ENCODE measurements around the gene HOXB8.

Gene HOXB8

DNA sequence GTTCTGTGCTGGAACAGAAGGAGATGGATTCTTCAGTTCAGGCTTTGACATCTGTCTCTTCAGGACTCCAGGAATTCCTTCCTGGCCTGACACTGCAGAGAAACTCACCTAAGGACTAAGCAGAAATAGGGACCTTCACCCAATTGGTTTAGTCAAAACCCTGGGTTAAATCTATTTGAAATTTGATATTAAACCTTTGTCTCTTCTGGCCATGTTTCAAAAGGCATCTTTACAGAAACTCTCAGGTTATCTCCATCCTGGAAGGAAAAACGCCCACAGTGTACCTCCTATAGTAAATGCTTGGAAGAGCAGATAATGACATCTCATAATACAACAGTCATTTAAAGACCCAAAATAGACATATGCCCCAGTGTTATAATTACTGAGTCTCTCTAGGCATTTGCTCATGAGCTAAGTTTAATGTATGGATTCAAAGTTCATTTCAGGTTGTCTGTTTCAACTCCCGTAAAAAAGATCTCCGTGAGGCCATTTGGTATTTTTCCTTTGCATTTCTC is 31.3 kb downstream of the HOXB8 start:
- DNase-seq (ENCODE audit: low read depth): no peak

DNA sequence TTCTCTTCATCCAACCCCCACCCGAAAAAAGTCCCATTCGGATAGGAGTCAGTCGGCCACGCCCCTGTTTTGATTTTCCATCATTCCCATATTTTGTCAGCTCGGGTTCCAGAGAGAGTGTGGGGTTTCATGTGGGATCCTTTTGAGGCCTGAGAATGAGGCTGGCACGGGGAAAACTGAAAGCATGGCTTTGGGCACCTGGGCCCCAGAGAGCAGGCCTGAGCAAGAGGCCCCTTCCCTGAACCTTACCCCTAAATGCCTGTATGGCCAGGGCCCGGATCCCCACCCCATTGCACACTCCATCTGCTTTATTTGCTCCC is 32.4 kb downstream of the HOXB8 start:
- no peak for DNase-seq (ENCODE audit: low read depth)

DNA sequence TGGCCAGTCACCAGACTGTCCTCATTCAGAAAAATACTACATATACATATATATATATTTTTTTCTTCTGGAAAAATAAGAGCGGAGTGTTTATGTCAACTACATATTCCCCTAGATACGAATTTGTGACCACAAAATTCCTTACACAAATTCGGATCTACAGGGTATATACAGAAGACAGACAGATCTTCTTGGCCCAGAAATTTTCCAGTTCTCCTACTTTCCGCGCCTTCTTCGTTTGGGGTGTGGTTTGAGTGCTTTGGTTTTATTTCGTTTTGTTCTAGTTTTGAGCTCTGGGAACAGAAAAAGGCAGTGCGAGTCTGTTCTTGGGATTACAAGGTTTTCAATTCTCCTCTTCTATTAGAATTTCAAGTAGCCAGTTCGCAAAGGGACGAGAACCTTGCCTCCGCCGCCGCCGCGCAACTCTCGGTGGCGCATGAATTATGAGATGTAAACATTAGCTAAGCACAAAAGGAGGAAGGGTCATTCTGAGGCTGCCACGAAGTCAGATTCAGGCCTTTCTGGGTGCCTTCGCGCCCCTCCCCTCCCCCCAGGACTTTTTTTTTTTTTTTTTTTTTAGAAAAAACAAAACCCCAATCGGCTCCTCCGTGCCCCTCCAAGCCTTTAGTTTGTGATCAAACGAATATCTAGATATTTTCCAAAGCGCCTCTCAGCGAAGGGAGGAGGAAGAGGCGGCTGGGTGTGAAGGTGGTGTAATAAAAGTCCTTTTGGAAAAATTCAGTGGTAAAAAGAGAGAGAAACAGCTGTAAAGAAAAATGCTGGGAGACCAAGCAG is 35.1 kb downstream of the HOXB8 start:
- DNase-seq (ENCODE audit: low read depth): no peak

DNA sequence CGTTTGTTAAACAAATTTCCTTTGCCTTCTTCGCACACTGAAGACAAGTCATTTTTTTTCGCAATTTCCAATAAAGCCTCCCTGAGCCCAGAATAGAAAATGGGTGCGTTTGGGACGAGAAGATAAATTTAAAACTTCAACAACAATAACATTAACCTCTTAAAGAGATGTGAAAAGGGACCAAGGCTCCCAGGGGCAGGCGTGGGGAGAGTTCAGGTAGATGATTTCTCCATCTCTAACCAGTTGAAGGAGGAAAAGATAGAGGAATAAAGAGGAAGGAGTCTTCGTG is 35.7 kb downstream of the HOXB8 start:
- no peak for DNase-seq (ENCODE audit: low read depth)

DNA sequence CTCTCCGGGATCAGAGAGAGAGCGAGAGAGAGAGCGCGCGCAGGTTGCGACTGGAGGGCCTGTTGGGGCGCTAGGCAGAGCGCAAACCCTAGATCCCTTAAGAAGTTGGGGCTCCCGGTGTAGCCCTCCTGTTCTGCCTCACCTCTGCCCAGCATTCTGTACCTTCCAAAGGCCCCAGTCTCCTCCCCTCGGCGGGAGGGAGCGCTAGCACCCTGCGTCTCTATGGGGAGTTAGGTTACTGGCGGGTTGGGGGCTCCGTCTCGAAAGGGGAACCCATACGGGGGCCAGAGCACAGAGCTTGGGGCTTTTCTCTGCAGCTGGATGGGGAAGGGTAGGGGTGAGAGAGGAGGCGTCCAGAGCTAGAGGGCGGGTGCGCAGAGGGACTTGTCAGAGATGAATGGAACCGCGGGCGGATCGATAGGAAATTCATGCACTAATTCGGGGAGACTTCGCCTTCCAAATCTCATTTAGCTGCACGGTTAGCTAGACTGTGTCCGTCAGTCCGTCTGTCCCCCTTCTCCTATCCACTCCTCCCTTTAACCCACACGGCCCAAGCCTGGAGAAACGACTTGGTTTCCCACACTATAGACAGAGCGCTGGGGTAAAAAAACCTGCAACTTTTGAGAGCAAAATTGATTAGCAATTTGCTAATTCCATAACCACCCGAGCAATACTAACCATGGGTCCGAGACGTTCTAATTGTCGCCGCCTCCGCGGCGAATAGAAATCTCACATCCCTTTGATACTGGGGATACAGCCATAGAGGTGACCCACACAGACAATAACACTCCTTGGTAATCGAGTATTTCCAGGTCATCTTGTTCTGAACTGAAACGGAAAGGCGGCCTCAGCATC is 36.2 kb downstream of the HOXB8 start:
- DNase-seq (ENCODE audit: low read depth): no peak

DNA sequence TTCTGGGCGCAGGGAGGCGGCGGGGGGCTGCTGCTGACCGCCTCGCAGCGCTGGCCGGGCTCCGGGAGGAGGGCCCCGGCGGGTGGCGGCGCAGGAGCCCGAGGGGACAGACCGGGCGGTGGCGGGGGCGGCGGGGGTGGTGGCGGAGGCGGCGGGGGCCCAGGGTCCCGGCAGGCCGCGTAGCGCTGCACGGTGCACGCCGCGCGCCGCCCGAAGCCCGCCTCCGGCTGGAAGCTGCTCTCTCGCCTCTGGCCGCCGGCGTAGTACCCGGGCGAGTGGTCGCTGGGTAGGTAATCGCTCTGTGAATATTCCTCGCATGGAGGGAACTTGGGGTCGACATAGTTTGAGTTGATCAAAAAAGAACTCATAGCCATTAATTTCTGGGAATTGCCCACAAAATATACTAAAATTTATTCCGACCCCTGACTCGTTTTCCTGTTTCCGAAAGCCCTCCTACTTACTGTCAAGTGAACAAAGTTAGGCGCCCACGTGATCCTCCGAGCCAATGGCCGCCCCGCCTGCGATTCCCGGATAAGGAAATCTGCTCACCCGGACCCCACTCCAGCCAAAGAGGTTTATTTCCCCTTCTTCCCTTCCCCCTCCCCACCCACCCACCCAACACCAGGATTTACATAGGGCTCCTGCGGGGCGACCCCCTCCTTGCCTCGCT is 37.0 kb downstream of the HOXB8 start, which contains the start of gene HOXB4:
Gene HOXB4 (minus strand): TSS at position 405 of the 670 bp plus-strand sequence. CDS start 31 bp downstream, at position 374.
- no peak for DNase-seq (ENCODE audit: low read depth)

DNA sequence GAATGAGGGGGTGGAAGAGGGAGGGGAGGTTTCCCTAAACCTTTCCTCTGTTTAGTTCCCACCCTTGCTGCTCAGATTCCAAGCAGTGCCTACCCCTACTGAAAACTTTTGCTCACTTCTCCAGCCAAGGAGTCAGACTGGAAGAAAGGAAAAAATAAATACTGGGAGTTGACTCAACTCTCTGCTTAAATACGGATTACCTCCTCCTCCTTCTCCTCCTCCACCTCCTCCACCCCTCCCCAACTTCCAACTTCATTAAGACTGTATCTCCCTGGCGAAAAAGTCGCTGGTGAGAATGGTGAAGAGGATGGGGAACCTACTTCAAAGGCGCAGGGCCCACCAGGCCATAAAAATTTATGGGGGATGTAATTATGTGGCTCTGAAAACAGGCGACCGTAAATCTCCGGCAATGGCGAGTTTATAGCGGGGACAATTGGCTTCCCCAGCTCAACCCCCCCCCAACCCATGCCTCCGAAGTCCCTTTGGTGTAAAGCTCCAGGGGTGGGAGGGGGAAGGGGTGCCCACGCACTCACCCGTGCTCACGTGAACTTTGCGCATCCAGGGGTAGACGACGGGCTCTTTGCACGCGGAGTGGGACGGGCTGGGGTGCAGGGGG is 37.7 kb downstream of the HOXB8 start:
- no peak for DNase-seq (ENCODE audit: low read depth)

DNA sequence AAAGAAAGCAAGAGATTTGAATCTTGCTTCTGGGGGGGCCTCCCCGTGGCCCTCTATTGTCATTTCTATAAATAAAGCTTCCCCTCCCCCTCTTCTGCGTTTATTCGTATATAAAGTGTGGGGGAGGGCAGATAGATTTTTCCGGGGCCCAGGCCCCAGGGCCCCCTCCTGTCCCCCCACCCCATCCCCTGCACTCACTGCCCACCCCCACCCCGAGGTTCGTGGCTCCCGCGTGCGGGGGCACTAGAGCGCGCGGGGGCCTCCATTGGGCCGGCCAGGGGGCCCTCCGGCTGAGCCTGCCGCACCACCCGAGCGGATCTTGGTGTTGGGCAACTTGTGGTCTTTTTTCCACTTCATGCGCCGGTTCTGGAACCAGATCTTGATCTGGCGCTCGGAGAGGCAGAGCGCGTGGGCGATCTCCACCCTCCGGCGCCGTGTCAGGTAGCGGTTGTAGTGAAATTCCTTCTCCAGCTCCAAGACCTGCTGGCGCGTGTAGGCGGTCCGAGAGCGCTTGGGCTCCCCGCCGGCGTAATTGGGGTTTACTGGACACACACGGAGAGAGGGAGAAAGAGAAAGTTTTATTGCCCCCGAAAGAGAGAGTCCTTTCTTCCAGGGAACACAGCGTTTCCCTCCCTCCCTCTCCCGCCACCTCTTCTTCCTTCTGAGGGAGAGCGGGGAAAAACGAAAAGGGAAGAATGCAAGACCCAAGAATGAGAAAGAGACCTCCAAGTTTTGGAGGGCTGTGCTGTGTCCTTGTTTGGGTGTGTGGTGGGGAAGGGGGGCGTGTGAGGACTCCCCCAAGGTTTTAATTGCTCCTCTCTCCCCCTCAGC is 38.4 kb downstream of the HOXB8 start:
- no peak for DNase-seq (ENCODE audit: low read depth)

DNA sequence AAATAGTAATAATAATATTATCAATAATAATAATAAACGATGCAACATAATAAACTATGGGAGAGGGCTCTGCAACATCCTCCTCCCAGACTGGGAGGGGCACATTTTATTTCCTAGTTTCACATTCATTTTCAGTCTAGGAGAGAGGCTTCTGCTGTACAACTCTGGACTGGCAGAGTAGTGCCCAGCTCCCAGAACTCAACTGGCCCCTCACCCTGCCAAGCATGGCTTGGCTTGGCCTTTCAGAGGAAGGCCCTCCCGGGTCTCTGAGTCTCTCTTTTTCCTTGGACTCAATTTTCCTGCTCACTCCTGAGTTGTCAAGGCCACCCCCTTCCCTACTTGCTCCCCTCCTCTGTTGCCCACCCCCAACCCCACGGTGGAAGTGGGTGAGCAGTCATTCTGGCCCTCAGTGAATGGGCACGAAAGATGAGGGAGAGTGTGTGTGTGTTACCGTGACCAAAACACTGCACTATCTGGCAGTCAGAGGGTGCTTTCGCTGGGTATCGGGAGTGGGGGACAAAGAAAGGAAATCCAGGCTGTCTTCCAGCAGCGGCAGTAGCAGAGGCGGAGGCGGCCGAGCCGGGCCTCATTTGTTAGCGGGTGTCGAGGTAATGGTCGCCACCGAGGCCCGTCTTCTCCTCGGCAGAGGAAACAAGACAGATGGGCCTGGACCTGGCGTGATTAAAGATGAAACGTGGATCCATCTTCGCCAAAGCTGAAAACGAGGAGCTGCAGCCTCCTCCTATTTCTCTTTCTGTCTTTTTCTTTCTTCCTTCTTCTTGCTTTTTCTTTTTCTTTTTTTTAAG is 39.2 kb downstream of the HOXB8 start:
- DNase-seq (ENCODE audit: low read depth): no peak

DNA sequence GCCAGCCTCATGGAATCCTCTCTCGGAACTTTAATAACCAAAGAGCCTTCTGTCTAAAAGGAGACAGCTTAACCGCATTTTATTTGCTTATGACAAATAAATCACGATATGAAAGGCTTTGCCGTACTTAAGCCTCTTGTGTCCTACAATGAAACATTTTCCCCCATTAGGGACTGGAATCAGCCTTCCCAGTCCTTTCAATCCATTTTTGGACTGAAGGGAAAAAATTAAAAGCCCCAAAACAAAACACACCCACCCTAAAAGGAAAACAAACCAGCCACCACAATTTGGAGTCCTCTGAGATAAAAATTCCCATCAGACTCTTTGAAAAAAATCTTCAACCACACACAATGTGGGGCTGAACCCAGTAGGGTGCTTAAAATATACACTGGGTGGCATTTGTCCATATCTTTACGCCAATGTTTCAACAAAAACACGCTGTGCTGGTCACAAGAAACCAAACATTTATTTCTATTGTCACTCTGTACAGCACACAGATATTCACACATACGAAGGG is 40.0 kb downstream of the HOXB8 start:
- no peak for DNase-seq (ENCODE audit: low read depth)

DNA sequence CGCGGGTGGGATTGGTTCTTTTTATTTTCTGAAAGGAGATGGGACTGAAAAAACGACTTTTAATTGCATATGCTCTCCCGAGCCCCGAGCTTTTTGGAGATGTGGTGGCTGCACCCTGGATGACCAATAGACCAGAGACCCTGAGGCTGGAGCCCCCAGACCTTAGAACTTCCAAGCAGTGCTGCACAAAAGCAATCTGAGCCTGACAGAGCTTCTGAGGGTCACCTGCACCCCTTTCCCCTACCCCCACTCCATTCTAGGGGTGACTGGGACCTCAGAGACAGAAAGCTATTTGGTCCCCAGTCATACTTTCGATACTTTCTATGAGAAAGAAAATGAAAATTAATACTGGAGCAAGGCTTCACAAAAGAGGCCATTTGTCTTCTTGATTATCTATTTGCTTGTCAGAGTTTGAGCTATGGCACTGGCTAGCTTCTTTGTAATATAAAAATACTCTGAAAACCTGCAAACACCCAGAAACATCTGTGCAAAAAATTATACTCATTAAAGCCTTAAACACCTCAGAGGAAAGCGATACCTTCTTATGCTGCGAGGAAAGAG is 40.5 kb downstream of the HOXB8 start:
- no peak for DNase-seq (ENCODE audit: low read depth)

DNA sequence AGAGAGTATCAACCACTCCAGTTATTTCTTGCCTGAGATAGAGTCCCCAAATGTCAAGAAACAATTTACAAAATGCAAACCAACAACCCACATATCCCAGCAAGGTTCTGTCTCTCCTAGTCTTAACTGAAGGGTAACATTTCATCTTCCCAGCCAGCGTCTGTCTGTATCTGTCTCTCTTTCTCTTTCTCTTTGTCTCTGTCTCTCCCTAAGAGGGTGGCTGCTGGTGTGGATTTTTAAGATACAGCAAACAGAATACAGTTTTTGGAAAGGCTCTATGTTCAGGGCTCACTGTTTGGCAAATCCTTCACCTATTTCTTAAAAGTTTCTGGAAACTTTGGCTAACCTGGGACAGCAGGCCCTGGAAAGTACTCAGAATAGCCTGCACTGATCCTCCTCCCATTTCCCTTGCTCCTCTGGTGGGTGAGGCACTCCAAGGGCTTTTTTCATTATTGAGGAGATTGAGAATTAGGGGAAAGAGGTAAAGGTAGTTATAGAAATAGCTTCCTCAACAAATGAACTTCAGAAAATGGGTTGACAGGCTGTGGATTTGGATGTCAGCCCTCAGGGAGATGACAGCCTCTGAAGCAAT is 43.2 kb downstream of the HOXB8 start:
- DNase-seq (ENCODE audit: low read depth): no peak

DNA sequence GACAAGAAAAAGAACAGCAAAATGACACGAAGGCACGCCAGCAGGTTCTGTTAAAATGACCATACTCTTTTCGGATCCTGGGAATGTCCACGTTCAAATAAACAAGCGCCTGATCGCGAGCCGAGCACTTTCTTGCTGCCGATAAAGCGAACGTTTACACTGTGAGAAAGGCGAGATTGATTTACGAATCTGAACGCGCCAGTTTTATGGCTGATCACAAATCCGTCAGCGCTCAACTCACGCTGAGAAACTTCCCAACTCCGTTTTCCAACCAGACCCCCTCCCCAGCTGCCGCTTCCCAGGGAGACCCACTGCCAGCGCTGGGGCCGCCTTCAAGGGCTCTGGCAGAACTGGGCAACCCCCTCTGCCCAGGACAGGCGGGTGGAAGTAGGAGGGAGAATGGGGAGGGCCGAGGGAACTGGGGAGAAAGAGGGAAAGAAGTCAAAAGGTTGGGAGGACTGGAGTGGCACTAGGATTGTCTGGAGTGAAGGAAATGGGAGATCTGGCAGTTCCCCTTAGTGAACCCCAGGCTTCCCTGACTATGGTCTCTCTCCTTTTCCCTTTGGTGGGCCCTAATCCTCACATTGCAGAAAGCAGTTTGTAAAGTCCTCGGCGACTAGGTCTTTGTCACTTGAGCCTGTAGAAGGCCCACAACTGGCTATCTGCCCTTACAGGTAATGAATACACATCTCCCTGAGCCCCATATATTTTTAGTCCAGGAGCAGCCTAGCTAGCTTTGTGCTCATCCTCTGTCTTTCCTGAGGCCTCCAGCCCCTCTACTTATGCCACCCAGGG is 43.9 kb downstream of the HOXB8 start:
- DNase-seq (ENCODE audit: low read depth): no peak

DNA sequence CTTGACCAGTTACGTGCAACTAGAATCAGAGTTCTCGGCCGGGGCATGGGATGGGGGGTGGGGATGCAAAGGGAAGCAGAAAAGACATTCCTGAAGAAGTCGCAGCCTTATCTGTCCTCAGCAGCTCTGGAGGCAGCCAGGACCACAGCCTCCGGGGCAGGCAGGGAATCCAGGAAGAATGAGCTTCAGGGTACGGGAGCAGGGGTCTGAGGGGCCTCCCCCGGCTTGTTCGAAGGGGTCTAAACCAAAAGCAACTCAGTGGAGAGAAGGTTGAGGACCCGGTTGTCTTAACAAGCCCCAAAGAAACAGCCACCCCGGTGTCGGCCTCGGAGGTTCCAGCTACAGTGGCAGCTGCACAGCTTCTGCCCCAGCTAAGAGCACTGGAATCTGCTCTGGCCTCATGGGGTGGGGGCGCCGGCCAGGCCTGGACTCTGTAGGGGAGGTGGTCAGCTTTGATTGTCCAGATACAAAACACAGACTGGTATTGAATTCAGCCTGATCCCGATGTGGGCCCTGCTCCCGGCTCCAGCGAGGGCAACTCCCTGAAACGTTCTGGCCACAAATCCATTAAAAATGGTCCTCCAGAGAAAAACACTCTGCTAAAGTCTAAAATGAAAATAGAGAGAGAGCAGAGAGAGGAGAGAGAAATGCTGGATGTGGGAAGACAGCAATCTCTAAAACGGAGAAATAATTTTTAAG is 44.6 kb downstream of the HOXB8 start:
- DNase-seq (ENCODE audit: low read depth): no peak

DNA sequence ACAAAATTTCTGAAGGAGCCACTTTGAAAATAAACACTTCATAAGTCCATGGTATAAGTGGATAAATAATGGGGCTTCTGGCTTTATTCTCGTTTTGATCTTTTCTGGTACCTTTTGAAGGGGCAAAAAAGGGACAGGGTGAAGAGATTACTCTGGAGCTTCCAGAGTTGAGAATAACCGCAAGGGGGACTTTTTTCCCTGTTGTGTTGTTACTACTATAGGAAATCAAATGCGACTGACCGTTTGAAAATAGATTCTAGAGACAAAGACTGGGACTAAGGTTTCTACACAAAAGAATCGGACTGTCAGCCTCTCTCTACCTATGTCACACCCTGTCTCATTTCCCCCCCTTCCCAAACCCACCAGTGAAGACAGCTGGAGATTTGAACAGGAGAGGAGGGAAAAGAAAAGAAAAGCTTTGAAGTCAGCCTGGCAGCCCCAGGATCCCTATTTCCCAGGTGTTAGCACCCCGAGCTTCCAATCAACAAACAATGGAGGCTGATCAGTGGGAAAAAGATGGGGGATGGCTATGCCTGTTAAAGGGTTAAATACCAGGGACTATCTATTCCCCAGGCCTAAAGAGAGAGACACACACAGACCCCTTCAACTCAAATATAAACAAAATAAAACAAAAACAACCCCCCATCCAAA is 45.3 kb downstream of the HOXB8 start:
- DNase-seq (ENCODE audit: low read depth): no peak

DNA sequence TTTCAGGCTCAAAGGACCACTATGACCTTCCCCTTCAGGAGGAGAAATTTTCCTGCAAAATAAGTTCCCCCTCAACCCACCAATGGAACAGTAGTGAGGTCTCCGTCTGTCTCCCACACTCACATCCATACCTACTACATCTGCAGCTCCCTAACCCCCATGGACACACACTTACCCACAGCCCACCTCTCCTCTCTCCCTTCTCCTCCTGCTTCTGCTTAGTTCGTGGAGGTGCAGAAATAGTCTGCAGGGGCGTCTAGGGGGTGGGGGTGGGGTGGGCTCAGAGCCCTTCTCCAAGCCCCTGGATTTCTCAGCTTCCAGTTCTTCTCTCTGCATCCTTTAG is 45.9 kb downstream of the HOXB8 start:
- DNase-seq (ENCODE audit: low read depth): no peak

DNA sequence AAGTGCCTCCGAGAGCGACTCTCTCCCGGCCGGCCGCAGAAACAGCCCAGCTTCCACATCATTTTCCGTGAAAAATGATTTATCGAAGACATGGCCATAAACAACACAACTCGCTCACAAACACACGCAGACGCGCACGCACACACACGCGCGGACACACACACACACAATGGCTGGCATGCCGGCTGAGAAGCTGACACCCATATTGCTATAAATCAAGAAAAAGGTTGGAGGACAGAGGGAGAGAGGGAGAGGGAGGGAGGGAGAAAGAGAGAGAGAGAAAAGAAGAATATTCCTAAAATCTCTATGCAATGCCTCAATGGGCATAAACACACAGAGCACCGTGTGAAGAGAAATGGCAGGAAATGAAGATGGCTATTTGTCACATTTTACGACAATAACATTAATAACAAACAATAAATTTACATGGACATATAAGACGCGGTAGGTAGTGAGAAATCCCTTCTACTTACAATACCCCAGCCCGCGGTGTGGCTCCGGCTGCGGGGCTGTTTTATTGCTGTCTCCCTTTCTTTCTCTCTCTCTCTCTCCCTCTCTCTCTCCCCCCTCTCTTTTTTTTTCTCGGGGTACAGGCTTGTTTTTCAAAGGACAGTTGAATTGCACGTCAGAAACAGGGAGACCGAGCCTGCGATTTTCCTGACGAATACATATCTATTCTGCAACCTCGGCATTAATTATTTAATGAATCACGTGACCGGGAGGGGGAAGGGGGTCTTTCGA is 46.4 kb downstream of the HOXB8 start:
- DNase-seq (ENCODE audit: low read depth): no peak
